Panc1 (cell line): ENCODE data around the gene BLOC1S3. TPM values are rescaled to one million over a fixed set of nuclear protein-coding genes. Genes with fewer than 3 reads are reported as not detected.

Source experiments
- ATAC-seq: fragments of 200-7000 bp; cut with Tn5 transposase; 2 replicates; pipeline ENCODE4 v1.9.1; 2020; ENCODE audit warnings: mild to moderate bottlenecking, moderate library complexity
- BruUV-seq: library from RNA; stranded (reverse); fragments of 400-500 nt; replicated peaks from 2 replicates; lab custom pipeline; 2021; lab: Mats Ljungman, UMichigan
- CTCF ChIA-PET: fragments of 300-600 bp; sonication (Branson Sonifier 250); formaldehyde crosslinking; loops from one replicate; lab custom pipeline; 2022; ENCODE audit warnings: antibody characterized with exemption; lab: Charles Lee
- POLR2A ChIA-PET: fragments of 300-600 bp; sonication (Branson Sonifier 250); formaldehyde crosslinking; loops from one replicate; lab custom pipeline; 2022; ENCODE audit warnings: antibody characterized with exemption; lab: Charles Lee
- DNase-seq: peaks from one replicate; pipeline ENCODE4 v3.0.0-alpha.2; 2010; ENCODE audit warnings: low read depth, low spot score
- H3K27ac ChIP-seq: 2 replicates; pipeline ENCODE4 v1.5.1; 2011; ENCODE audit warnings: mild to moderate bottlenecking, low read length, inconsistent platforms
- H3K27me3 ChIP-seq: fragments of 200-500 bp; sonication (Bioruptor generic); 2 replicates; pipeline ENCODE4 v1.6.0; 2014; ENCODE audit warnings: low read length, inconsistent platforms; ENCODE audit not compliant: control insufficient read depth, insufficient read depth
- H3K36me3 ChIP-seq: fragments of 200-500 bp; sonication (Bioruptor generic); 2 replicates; pipeline ENCODE4 v1.5.1; 2014; ENCODE audit warnings: inconsistent platforms, mild to moderate bottlenecking, low read length, moderate library complexity; ENCODE audit not compliant: control insufficient read depth, insufficient read depth
- H3K4me1 ChIP-seq: 2 replicates; pipeline ENCODE4 v1.5.1; 2011; ENCODE audit warnings: inconsistent platforms, mild to moderate bottlenecking, low read length, moderate library complexity; ENCODE audit not compliant: control insufficient read depth, insufficient read depth
- H3K4me3 ChIP-seq, 2 experiments: 2 replicates each; pipeline ENCODE4 v1.5.1; 2011 to 2012; ENCODE audit warnings: low read depth in 2 of 2, low read length in 2 of 2, mild to moderate bottlenecking in 2 of 2, inconsistent platforms in 1 of 2, moderate library complexity in 1 of 2
- H3K9me3 ChIP-seq: fragments of 200-500 bp; sonication (Bioruptor generic); 2 replicates; pipeline ENCODE4 v1.5.1; 2014; ENCODE audit warnings: low read depth, mild to moderate bottlenecking, inconsistent platforms, low read length, moderate library complexity; ENCODE audit not compliant: control insufficient read depth, insufficient read depth
- CTCF ChIP-seq: fragments of 450-650 bp; IDR thresholded peaks from 2 replicates; pipeline ENCODE4 v1.5.1; 2017; ENCODE audit warnings: mild to moderate bottlenecking
- POLR2AphosphoS5 ChIP-seq: IDR thresholded peaks from 2 replicates; pipeline ENCODE4 v1.6.1; 2012; ENCODE audit warnings: mild to moderate bottlenecking, low read depth, low read length, moderate library complexity
- REST ChIP-seq, 2 experiments: IDR thresholded peaks; 2 replicates each; pipeline ENCODE4 v1.6.1; 2011 to 2012; ENCODE audit warnings: low read depth in 2 of 2, control low read depth in 1 of 2, low read length in 1 of 2, mild to moderate bottlenecking in 1 of 2, moderate library complexity in 1 of 2; ENCODE audit not compliant: insufficient read depth in 1 of 2
- SIN3A ChIP-seq: IDR thresholded peaks from 2 replicates; pipeline ENCODE4 v1.6.1; 2012; ENCODE audit warnings: low read depth, mild to moderate bottlenecking, low read length, moderate library complexity, borderline replicate concordance; ENCODE audit not compliant: insufficient read depth
- TCF7L2 ChIP-seq: IDR thresholded peaks from 2 replicates; pipeline ENCODE4 v1.6.1; 2011; ENCODE audit warnings: mild to moderate bottlenecking, low read depth, low read length, inconsistent platforms
- in situ Hi-C: cut with HindIII; loops from 2 replicates; pipeline ENCODE4 v1.10.0; 2016; ENCODE audit warnings: low sequenced_read_pairs, low pct_unique_long_range_greater_than_20kb
- intact Hi-C: fragments of 100-400 bp; cut with micrococcal nuclease; formaldehyde crosslinking; loops from one replicate; pipeline ENCODE4 v1.10.0; 2022; ENCODE audit not compliant: unreplicated experiment
- total RNA-seq: library from RNA; stranded (reverse); gene quantifications from one replicate; pipeline ENCODE4 v1.2.1, GENCODE V29; 2021; ENCODE audit not compliant: unreplicated experiment

Gene BLOC1S3
- total RNA-seq, 1 experiment from 2014 or later, result 21.8 TPM

GRCh38 chr19:45151320-45151719 is 27.3 kb upstream of the BLOC1S3 start:
- Histone ChIP-seq H3K4me1 (no peaks in the 10 kb centered on the region), H3K4me3 (no peak overlapping the region), H3K27ac (no peak overlapping the region), H3K27me3 (no peaks in the 10 kb centered on the region), H3K9me3 (no peaks in the 10 kb centered on the region), H3K36me3 (no peaks in the 10 kb centered on the region; the same call in 1 of the 2 replicates)
- CTCF ChIA-PET, result no interaction called here
- in situ Hi-C loops, result no loop called here
- ATAC-seq (no peak), DNase-seq (no peak)
- intact Hi-C loops, result no loop called here
- TF ChIP-seq TCF7L2 (no peak), REST (IDR thresholded peaks at IDR 0.05; ENCODE audit: insufficient read depth in 1 of 2, low read depth in 2 of 2, low read length in 1 of 2) (no peak), POLR2AphosphoS5 (no peak), CTCF (no peak), SIN3A (no peak)
- no TSS peak for BruUV-seq
- POLR2A ChIA-PET, result no interaction called here

- Histone ChIP-seq H3K27me3 (no peaks in the 10 kb centered on the region), H3K27ac (no peak overlapping the region), H3K4me1 (no peaks in the 10 kb centered on the region), H3K9me3 (no peaks in the 10 kb centered on the region), H3K4me3 (no peak overlapping the region), H3K36me3 (no peaks in the 10 kb centered on the region)
- intact Hi-C loops, result no loop called here
- DNase-seq (no peak), ATAC-seq (no peak)
- in situ Hi-C loops, result no loop called here
- TF ChIP-seq POLR2AphosphoS5, result no peak
- no peak for TF ChIP-seq TCF7L2
- TF ChIP-seq SIN3A, result no peak
- TF ChIP-seq REST (IDR thresholded peaks at IDR 0.05; ENCODE audit: insufficient read depth in 1 of 2, low read depth in 2 of 2, low read length in 1 of 2), result no peak
- no peak for TF ChIP-seq CTCF
- POLR2A ChIA-PET, result no interaction called here
- no TSS peak for BruUV-seq
- CTCF ChIA-PET, result interaction anchor here (0.5 to 0.6 kb wide), 2 partner anchors 55 to 72 kb away, joined by 3 to 7 read pairs; no protein-coding TSS in a partner anchor
Observed at GRCh38 chr19:45151821-45152503, 26.6 kb upstream of the BLOC1S3 start.
